Stimulated activated CD8-positive, alpha-beta memory T cell treated with anti-CD3 and anti-CD28 coated beads, Interleukin-7, amount 100 ng/mL, for 48 hours (primary cell): ENCODE results near the gene TMPRSS11D.

Experiments
- DNase-seq, 2 donors: peaks; one replicate each; pipeline ENCODE4 v3.0.0-alpha.2; 2020; ENCODE audit warnings: low read depth in 1 of 2; ENCODE audit errors: extremely low read depth in 1 of 2

Gene TMPRSS11D, protein sequence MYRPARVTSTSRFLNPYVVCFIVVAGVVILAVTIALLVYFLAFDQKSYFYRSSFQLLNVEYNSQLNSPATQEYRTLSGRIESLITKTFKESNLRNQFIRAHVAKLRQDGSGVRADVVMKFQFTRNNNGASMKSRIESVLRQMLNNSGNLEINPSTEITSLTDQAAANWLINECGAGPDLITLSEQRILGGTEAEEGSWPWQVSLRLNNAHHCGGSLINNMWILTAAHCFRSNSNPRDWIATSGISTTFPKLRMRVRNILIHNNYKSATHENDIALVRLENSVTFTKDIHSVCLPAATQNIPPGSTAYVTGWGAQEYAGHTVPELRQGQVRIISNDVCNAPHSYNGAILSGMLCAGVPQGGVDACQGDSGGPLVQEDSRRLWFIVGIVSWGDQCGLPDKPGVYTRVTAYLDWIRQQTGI

DNA sequence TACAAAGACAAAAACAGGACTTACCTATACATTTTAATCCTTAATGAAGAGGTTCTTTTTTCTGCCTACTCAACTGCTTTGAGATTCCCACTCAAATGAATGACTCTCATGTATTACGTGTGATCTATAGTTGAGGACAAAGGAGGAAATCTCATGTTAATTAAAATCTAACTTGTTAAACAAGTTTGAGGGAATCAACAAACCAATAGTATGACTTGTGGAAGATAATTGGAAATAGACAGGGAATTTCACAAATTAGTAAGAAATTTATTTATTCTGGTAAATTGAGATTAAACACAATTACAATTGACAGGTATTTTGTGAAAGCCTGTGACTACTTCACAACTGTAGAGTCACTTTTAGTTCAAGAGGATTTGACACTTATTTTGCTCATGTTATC lies at the start of gene TMPRSS11D:
TSS of gene TMPRSS11D (minus strand) at position 101 of the 400 bp plus-strand sequence. CDS start at position 32, 69 bp downstream.
- DNase-seq = no peak

DNA sequence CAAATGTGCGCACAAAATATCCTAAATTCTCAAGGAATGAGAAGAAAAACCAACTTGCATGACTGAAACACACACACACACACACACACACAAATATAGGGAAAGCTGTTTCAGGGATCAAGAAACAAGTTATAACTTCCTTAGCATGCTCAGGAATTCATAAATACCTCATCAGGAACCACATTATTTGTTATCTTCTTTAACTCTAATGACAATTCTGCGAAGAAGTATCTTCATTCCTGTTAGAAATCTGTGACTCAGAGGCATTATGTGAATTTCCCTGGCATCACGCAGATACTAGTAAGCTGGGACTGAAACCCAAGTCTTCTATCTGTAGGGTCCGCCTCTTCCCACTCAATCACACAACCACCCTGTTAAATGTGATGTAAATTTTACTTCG lies 49.2 kb upstream of the TMPRSS11D start:
- no peak for DNase-seq

GRCh38 chr4:67931256-67931655 lies 47.5 kb upstream of the TMPRSS11D start:
- DNase-seq = no peak

DNA sequence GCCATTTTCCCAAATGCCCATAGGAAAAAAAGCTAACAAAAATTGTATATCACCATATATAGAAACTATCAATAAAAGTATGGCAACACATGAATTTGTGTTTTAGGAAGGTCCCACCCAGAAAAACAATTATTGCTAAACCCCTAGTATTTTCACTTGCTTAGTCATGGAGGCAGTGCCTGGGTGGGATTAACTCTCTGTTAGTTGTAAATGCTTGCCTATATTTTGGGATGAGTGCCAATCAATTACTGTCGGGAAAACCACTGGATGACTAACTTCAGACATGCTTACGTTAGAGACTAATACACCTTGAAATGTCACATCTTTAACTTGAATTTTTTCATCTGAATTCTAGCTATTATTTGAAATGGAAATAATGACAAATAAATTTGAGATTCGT lies 45.6 kb upstream of the TMPRSS11D start:
- no peak for DNase-seq

- DNase-seq = no peak
Observed at GRCh38 chr4:67928546-67928945, 44.7 kb upstream of the TMPRSS11D start.

DNA sequence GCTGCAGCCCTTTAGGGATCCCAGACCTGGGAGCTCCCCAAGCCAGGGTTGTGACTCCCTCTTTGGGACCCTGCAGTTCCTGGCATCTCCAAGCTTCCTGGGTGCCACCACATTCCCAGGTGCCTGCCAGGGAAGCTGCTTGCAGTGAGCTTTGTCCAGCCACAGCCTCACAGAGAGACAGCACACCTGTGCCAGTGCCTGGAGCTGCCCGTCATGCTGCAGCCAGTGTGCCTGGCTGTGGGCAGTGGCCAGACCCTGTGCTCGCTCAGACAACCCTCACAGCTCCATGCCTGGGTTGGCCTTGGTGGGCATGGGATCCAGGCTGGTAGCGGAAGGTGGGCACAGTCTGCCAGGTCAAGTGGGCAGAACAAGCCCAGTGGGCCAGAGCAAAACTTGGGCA lies 43.4 kb upstream of the TMPRSS11D start:
- no peak for DNase-seq

- no peak for DNase-seq
Observed at GRCh38 chr4:67926485-67926884, 42.7 kb upstream of the TMPRSS11D start.

DNA sequence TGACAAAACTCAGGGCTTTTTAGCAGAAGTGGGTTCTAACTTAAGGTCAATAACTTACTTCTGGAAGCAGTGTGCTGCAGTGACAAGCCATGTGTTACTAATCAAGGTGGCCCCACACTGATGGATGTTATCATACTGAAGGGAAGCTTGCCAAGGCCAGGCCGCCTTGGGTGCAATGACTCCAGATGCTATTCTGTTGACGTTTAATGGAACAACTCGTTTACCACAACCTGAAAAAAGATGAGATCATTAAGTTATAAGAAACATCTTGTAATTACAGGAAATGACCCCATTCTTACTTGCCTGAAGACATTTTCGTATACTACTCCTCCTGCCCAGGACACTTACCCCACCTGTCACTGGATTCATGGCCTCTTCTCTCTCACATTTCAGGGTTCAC lies 38.9 kb upstream of the TMPRSS11D start:
- no peak for DNase-seq

- DNase-seq = no peak
Observed at GRCh38 chr4:67918428-67918827, 34.6 kb upstream of the TMPRSS11D start.

- no peak for DNase-seq
Observed at GRCh38 chr4:67915400-67915966, 31.7 kb upstream of the TMPRSS11D start.

- no peak for DNase-seq
Observed at GRCh38 chr4:67912080-67912479, 28.3 kb upstream of the TMPRSS11D start.

- DNase-seq = no peak
Observed at GRCh38 chr4:67911638-67912037, 27.8 kb upstream of the TMPRSS11D start.

- DNase-seq = no peak
Observed at GRCh38 chr4:67911141-67911540, 27.3 kb upstream of the TMPRSS11D start.

DNA sequence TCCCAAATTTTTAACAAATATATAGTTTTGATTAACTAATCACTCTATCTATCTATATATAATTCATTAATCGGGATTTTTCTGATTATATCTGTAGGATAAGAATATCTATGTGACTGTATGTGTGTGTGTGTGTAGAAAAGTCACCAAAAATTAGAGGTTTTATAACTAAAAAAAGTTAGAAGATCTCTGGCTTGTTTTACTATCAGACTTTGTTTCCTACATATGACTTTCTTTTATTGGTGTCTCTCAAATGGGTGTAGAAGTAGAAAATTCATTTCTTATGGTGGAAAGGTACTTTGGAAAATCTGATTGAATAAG lies 26.7 kb upstream of the TMPRSS11D start:
- DNase-seq = no peak

DNA sequence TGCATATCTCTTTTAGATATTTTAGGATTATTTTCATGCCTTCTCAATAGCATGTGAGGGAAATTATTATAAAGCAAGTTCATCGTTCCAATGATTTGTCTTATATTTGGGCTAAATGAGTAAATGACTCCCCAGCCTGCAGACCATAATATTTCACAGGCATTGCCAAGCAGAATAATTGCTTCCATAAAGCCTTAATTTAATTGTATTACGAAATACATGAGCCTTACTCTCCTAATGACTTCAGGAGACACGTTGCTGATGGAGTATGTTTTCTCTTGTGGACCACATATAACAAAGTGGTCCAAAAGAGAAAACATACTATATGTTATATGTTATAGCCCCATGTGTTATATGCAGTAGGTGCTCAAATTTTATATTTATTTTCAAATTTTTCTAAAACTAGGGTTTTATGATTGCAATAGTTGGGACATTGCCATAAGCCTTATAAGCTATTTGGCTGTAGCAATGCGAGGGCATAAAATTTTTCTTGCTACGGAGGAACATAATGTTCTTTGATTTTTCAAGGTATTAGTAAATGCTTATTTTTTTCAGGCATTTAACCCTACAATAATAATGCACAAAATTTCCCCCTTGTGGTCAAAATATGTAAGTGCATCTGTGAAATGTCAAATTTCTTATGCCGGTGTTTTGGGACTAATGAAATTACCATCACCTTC lies 26.2 kb upstream of the TMPRSS11D start:
- no peak for DNase-seq

- DNase-seq = no peak
Observed at GRCh38 chr4:67907650-67908049, 23.8 kb upstream of the TMPRSS11D start.

DNA sequence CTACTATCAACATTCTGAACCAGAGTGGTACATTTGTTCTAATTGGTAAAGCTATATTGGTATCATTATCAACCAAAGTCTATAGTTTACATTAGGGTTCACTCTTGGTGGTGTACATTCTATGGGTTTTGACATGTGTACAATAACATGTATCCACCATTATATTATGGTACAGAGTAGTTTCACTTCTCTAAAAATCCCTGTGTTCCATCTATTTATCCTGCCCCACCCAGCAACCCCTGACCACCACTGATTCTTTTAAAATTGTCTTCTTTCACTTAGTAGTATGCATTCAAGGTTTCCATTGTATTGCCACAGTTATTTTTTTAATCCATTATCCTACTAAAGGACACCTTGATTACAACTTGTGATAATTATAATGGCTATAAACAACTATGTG lies 15.3 kb upstream of the TMPRSS11D start:
- DNase-seq = no peak

GRCh38 chr4:67897686-67898085 lies 13.9 kb upstream of the TMPRSS11D start:
- no peak for DNase-seq

DNA sequence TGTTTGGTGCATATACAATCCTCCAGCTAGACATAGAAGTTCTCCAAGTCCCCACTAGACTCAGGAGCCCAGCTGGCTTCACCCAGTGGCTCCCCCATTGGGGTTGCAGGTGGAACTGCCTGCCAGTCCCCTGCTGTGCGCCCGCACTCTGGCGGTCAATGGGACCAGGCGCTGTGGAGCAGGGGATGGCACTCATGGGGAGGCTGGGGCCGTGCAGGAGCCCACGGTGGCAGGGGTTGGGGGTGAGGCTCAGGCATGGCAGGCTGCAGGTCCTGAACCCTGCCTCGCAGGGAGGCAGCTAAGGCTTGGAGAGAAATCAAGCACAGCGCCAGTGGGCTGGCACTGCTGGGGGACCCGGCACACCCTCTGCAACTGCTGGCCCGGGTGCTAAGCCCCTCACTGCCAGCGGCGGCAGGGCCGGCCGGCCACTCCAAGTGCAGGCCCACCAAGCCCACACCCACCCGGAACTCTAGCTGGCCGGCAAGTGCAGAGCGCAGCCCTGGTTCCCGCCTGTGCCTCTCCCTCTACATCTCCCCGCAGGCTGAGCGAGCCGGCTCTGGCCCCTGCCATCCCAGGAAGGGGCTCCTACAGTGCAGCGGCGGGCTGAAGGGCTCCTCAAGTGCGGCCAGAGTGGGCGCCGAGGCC lies 12.7 kb upstream of the TMPRSS11D start:
- DNase-seq = no peak

GRCh38 chr4:67894659-67895058 lies 10.9 kb upstream of the TMPRSS11D start:
- no peak for DNase-seq

DNA sequence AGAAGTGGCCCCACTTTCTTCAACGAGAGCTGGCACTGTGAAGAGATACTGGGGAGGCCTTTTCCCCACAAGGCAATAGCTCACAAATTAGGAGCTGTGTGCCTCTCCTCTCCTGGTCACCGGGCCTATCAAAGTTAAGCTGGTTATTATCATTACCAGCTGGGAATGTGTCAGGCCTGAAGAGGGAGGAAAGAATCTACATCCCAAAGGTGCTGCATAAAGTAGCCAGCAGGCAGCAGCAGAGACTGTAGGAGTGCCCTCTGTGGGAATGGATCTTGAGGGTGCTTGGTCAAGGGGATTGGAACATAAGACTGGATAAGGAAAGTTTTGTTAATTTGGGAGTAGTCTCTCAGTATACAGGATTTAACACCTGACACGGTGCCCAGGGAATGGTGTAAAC lies 9.1 kb upstream of the TMPRSS11D start:
- no peak for DNase-seq

DNA sequence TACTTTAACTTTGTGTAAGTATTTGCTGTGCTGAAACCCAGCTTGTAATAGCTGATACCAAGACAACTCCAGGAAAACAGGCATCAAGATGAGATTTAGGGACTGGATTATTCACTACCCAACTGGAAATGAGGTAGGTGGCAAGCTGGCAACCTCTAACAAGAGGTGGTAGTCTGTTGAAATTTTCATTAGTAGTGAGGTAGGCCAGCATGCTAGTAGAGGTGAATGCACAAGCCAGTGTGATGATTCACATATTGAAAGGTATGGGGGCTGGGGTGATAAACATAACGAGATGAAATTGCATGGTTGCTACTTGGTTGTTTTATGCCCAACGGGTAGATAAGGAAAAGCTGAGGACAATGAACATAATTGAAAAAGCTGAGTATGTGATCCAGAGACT lies 8.5 kb upstream of the TMPRSS11D start:
- DNase-seq = no peak
